Endothelial cell of umbilical vein (primary cell): ENCODE data around the gene UNC13D. TPM values are rescaled to one million over a fixed set of nuclear protein-coding genes. Genes with fewer than 3 reads are reported as not detected.

Source experiments
- BruUV-seq: library from RNA; stranded (reverse); fragments of 400-500 nt; replicated peaks from 2 replicates; lab custom pipeline; 2021; lab: Mats Ljungman, UMichigan
- CTCF ChIA-PET: fragments of 300-600, 350-600 bp; sonication (Branson Sonifier 250); formaldehyde crosslinking; loops from one replicate; lab custom pipeline; 2021; ENCODE audit warnings: antibody characterized with exemption, inconsistent platforms; lab: Charles Lee
- POLR2A ChIA-PET: fragments of 300-600, 350-600 bp; sonication (Branson Sonifier 250); formaldehyde crosslinking; loops from one replicate; lab custom pipeline; 2021; ENCODE audit warnings: antibody characterized with exemption, inconsistent platforms; lab: Charles Lee
- DNase-seq: peaks from one replicate; pipeline ENCODE4 v3.0.0-alpha.2; 2011; ENCODE audit warnings: low read depth, low spot score
- FAIRE-seq: peaks from 2 replicates; lab custom pipeline; 2011; peaks lifted over from hg19 to GRCh38; lab: Jason Lieb, UNC
- H2AFZ ChIP-seq: 2 replicates; pipeline ENCODE4 v1.6.0; 2012; ENCODE audit warnings: low read depth, low read length, control low read depth, inconsistent platforms
- H3K27ac ChIP-seq: 2 replicates; pipeline ENCODE4 v1.5.1; 2011; ENCODE audit warnings: low read depth, mild to moderate bottlenecking, control low read depth, low read length, moderate library complexity; ENCODE audit not compliant: insufficient read depth
- H3K27me3 ChIP-seq, 2 experiments: 2 replicates each; pipeline versions ENCODE4 v1.6.0 to v1.6.1; 2011; ENCODE audit warnings: low read length in 2 of 2, mixed read lengths in 1 of 2; ENCODE audit not compliant: control insufficient read depth in 2 of 2, insufficient read depth in 2 of 2
- H3K36me3 ChIP-seq, 2 experiments: 2 replicates in 1 of 2; 3 replicates in 1 of 2; pipeline ENCODE4 v1.5.1; 2011; ENCODE audit warnings: low read length in 2 of 2, mild to moderate bottlenecking in 1 of 2, moderate library complexity in 1 of 2; ENCODE audit not compliant: control insufficient read depth in 2 of 2, insufficient read depth in 2 of 2; ENCODE audit errors: extremely low read depth in 1 of 2
- H3K4me1 ChIP-seq: 3 replicates; pipeline ENCODE4 v1.5.1; 2011; ENCODE audit warnings: mild to moderate bottlenecking, low read length; ENCODE audit not compliant: control insufficient read depth, insufficient read depth; ENCODE audit errors: extremely low read depth
- H3K4me2 ChIP-seq: 2 replicates; pipeline ENCODE4 v1.6.1; 2011; ENCODE audit warnings: low read length, control low read depth, mixed read lengths; ENCODE audit not compliant: insufficient read depth
- H3K4me3 ChIP-seq, 3 experiments: fragments of 200-600 bp in 1 of 3; sonication (generic), shearing (Covaris generic) in 1 of 3; replicated peaks in 1 of 3; 2 replicates each; pipeline ENCODE4 v1.5.1; 2011 to 2016; ENCODE audit warnings: control low read depth in 3 of 3, low read length in 3 of 3, mild to moderate bottlenecking in 2 of 3, inconsistent platforms in 1 of 3, low read depth in 1 of 3, moderate library complexity in 1 of 3; ENCODE audit not compliant: insufficient read depth in 1 of 3
- H3K79me2 ChIP-seq: 2 replicates; pipeline ENCODE4 v1.6.0; 2012; ENCODE audit warnings: low read length, inconsistent platforms; ENCODE audit not compliant: control insufficient read depth, insufficient read depth
- H3K9ac ChIP-seq: replicated peaks from 2 replicates; pipeline ENCODE3; 2011; ENCODE audit warnings: low read length, control low read depth; ENCODE audit not compliant: insufficient read depth; ENCODE audit errors: extremely low read depth
- H3K9me1 ChIP-seq: replicated peaks from 3 replicates; pipeline ENCODE4 v1.6.0; 2011; ENCODE audit warnings: mild to moderate bottlenecking, low read length; ENCODE audit not compliant: control insufficient read depth, insufficient read depth; ENCODE audit errors: extremely low read depth
- H3K9me3 ChIP-seq: replicated peaks from 2 replicates; pipeline ENCODE4 v1.5.1; 2012; ENCODE audit warnings: low read length, inconsistent platforms; ENCODE audit not compliant: control insufficient read depth, insufficient read depth
- H4K20me1 ChIP-seq: replicated peaks from 2 replicates; pipeline ENCODE3; 2011; ENCODE audit warnings: mild to moderate bottlenecking, low read length; ENCODE audit not compliant: control insufficient read depth, insufficient read depth; ENCODE audit errors: extremely low read depth
- CTCF ChIP-seq, 2 donors: IDR thresholded peaks; 1 replicate in 1 of 2; 2 replicates in 1 of 2; pipeline ENCODE4 v1.5.1; 2011; ENCODE audit warnings: low read length in 2 of 2, mild to moderate bottlenecking in 2 of 2, moderate library complexity in 2 of 2, control low read depth in 1 of 2, inconsistent platforms in 1 of 2, low read depth in 1 of 2; ENCODE audit not compliant: insufficient read depth in 1 of 2; ENCODE audit errors: extremely low read depth in 1 of 2
- EZH2 ChIP-seq: IDR thresholded peaks from 2 replicates; pipeline ENCODE4 v1.6.1; 2012; ENCODE audit warnings: borderline replicate concordance, low read depth, mild to moderate bottlenecking, moderate library complexity, low read length, inconsistent platforms; ENCODE audit not compliant: severe bottlenecking
- FOS ChIP-seq: IDR thresholded peaks from 2 replicates; pipeline ENCODE4 v1.6.1; 2011; ENCODE audit warnings: mild to moderate bottlenecking, low read length, moderate library complexity, borderline replicate concordance; ENCODE audit not compliant: insufficient read depth
- GATA2 ChIP-seq: IDR thresholded peaks from 2 replicates; pipeline ENCODE4 v1.7.0; 2011; ENCODE audit warnings: low read depth, mild to moderate bottlenecking, moderate library complexity, mixed read lengths, low read length; ENCODE audit not compliant: insufficient read length, insufficient read depth
- JUN ChIP-seq: IDR thresholded peaks from 2 replicates; pipeline ENCODE4 v1.6.1; 2011; ENCODE audit warnings: borderline replicate concordance, low read depth; ENCODE audit not compliant: insufficient read length, insufficient read depth
- MAX ChIP-seq: IDR thresholded peaks from 2 replicates; pipeline ENCODE4 v1.6.1; 2011; ENCODE audit not compliant: insufficient read depth, insufficient read length
- MYC ChIP-seq: IDR thresholded peaks from one replicate; pipeline ENCODE4 v1.6.1; 2011; ENCODE audit warnings: mild to moderate bottlenecking, low read depth, low read length
- POLR2A ChIP-seq: IDR thresholded peaks from 2 replicates; pipeline ENCODE4 v1.6.1; 2012; ENCODE audit warnings: low read depth, mild to moderate bottlenecking, control low read depth, low read length
- POLR2AphosphoS5 ChIP-seq: IDR thresholded peaks from 2 replicates; pipeline ENCODE4 v1.6.1; 2012; ENCODE audit warnings: low read depth, mild to moderate bottlenecking, control low read depth, low read length, moderate library complexity; ENCODE audit not compliant: insufficient read depth
- dilution Hi-C: fragments of 300-500 bp; cut with MboI; formaldehyde crosslinking; loops from one replicate; pipeline ENCODE4 v1.15.0; 2019; ENCODE audit warnings: low sequenced_read_pairs; ENCODE audit not compliant: extremely low pct_ligation_motif_present
- intact Hi-C: fragments of 100-400 bp; cut with micrococcal nuclease; formaldehyde crosslinking; loops from one replicate; pipeline ENCODE4 v1.10.0; 2022
- polyA plus RNA-seq, 4 experiments: library from polyadenylated mRNA; depleted of rRNA in 3 of 4; stranded (reverse) in 3 of 4; unstranded in 1 of 4; fragments of >200 nt; gene quantifications; 2 replicates each; pipeline versions ENCODE4 v1.2.1 to v1.2.3, GENCODE V29; 2011 to 2012; ENCODE audit warnings: missing spikeins in 1 of 4
- total RNA-seq: library from RNA; stranded (reverse); gene quantifications from 2 replicates; pipeline ENCODE4 v1.2.3, GENCODE V29; 2021

The UNC13D gene
- total and polyA plus RNA-seq, 2 donors (not counting 3 experiments of a cell fraction or from before 2014, with no cell fraction given), result 6.9 to 14.9 TPM

- no peak overlapping the region for H3K9ac ChIP-seq
- H3K9me3 ChIP-seq, result no peaks in the 10 kb centered on the region
- H3K79me2 ChIP-seq, result no peaks in the 10 kb centered on the region
- H4K20me1 ChIP-seq, result no peaks in the 10 kb centered on the region
- dilution Hi-C loops (no loop called here), intact Hi-C loops (loop anchor here (1.0 to 2.0 kb wide), 4 partner anchors 9 to 51 kb away; partner anchors contain the start of genes TRIM65 and WBP2)
- FAIRE-seq, result peak; percentile 74
- H3K4me3 ChIP-seq, result no peak overlapping the region
- ChIA-PET CTCF (interaction anchor here (0.6 to 6.8 kb wide), 17 partner anchors 10 to 93 kb away, joined by 3 to 53 read pairs (median 7); partner anchors contain the start of genes GALK1, TRIM47, TRIM65 and WBP2), POLR2A (interaction anchor here (1.3 kb wide), 1 partner anchor 66 kb away, joined by 7 read pairs; no protein-coding TSS in a partner anchor)
- H3K4me1 ChIP-seq, result peaks cover 39% of the 10 kb centered on the region
- TF ChIP-seq GATA2 (no peak), POLR2AphosphoS5 (peak; percentile 38), EZH2 (no peak), MYC (no peak), JUN (no peak), POLR2A (no peak), FOS (no peak), MAX (no peak), CTCF (IDR thresholded peaks at IDR 0.05; ENCODE audit: extremely low read depth in 1 of 2, insufficient read depth in 1 of 2, low read depth in 1 of 2, low read length in 2 of 2) (peak in 1 of 2 donors; percentile 8)
- H3K27ac ChIP-seq, result peak overlapping the region; percentile 31
- peak; percentile 45 for DNase-seq
- BruUV-seq, result TSS peak; percentile 80
- no peak overlapping the region for H3K4me2 ChIP-seq
- peaks cover 3 to 32% of the 10 kb centered on the region in 2 experiments for H3K36me3 ChIP-seq
- no peaks in the 10 kb centered on the region for H3K9me1 ChIP-seq
- no peak overlapping the region for H2AFZ ChIP-seq
- H3K27me3 ChIP-seq, result no peaks in the 10 kb centered on the region
These were observed 1.9 kb upstream of the UNC13D start for GRCh38 chr17:75845933-75846691.
